Neural progenitor cell (in vitro differentiated cells): ENCODE results near the gene SLC7A6. TPM values are rescaled to one million over a fixed set of nuclear protein-coding genes. Genes with fewer than 3 reads are reported as not detected.
A peak's percentile ranks its signal among the peaks of the same experiment; 100 is the strongest.

ENCODE experiments used
- DNase-seq: peaks from one replicate; pipeline ENCODE4 v3.0.0-alpha.2; 2016; ENCODE audit warnings: low spot score
- H2AFZ ChIP-seq: fragments of 200-600 bp; sonication (generic); replicated peaks from 2 replicates; pipeline ENCODE4 v1.6.1; 2016; ENCODE audit warnings: antibody characterized with exemption
- H3F3A ChIP-seq: fragments of 200-600 bp; sonication (generic); 2 replicates; pipeline ENCODE4 v1.6.1; 2016; ENCODE audit warnings: antibody characterized with exemption, low read depth
- H3K27ac ChIP-seq: fragments of 200-600 bp; sonication (generic); 2 replicates; pipeline ENCODE4 v1.5.1; 2016; ENCODE audit warnings: mild to moderate bottlenecking
- H3K27me3 ChIP-seq: fragments of 200-600 bp; sonication (generic); 2 replicates; pipeline ENCODE4 v1.6.1; 2016; ENCODE audit warnings: mild to moderate bottlenecking, moderate library complexity
- H3K36me3 ChIP-seq: fragments of 200-600 bp; sonication (generic); 2 replicates; pipeline ENCODE4 v1.5.1; 2016
- H3K4me1 ChIP-seq: fragments of 200-600 bp; sonication (generic); 2 replicates; pipeline ENCODE4 v1.6.1; 2016; ENCODE audit warnings: mixed run types
- H3K4me2 ChIP-seq: fragments of 200-600 bp; sonication (generic); 2 replicates; pipeline ENCODE4 v1.6.1; 2016
- H3K4me3 ChIP-seq: fragments of 200-600 bp; sonication (generic); 2 replicates; pipeline ENCODE4 v1.5.1; 2016
- H3K79me2 ChIP-seq: fragments of 200-600 bp; sonication (generic); 2 replicates; pipeline ENCODE4 v1.6.1; 2016; ENCODE audit warnings: low read depth
- H3K9ac ChIP-seq: fragments of 200-600 bp; sonication (generic); 2 replicates; pipeline ENCODE4 v1.6.1; 2016
- H3K9me3 ChIP-seq: fragments of 200-600 bp; sonication (generic); 2 replicates; pipeline ENCODE4 v1.5.1; 2016; ENCODE audit warnings: low read depth
- H4K20me1 ChIP-seq: fragments of 200-600 bp; sonication (generic); 2 replicates; pipeline ENCODE4 v1.6.1; 2016; ENCODE audit warnings: low read depth
- H3K27ac Mint-ChIP-seq: 3 replicates; pipeline ENCODE4 v1.8.0; 2021; ENCODE audit warnings: mixed read lengths
- H3K27me3 Mint-ChIP-seq: 2 replicates; pipeline ENCODE4 v1.8.0; 2022; ENCODE audit warnings: low read depth, mild to moderate bottlenecking, inconsistent platforms, moderate library complexity, mixed read lengths; ENCODE audit not compliant: insufficient read depth
- H3K36me3 Mint-ChIP-seq: 3 replicates; pipeline ENCODE4 v1.8.0; 2021; ENCODE audit warnings: mixed read lengths
- H3K4me1 Mint-ChIP-seq: 3 replicates; pipeline ENCODE4 v1.8.0; 2021; ENCODE audit warnings: mixed read lengths
- H3K4me3 Mint-ChIP-seq: 3 replicates; pipeline ENCODE4 v1.8.0; 2021; ENCODE audit warnings: mild to moderate bottlenecking, moderate library complexity, mixed read lengths
- H3K9me3 Mint-ChIP-seq: 3 replicates; pipeline ENCODE4 v1.8.0; 2020; ENCODE audit warnings: mixed read lengths
- EZH2 ChIP-seq: fragments of 200-600 bp; sonication (generic); IDR thresholded peaks from 2 replicates; pipeline ENCODE4 v1.6.1; 2017; ENCODE audit warnings: antibody characterized with exemption, mild to moderate bottlenecking, moderate library complexity
- EZH2phosphoT487 ChIP-seq: fragments of 200-600 bp; sonication (generic); IDR thresholded peaks from 2 replicates; pipeline ENCODE4 v1.6.1; 2017; ENCODE audit warnings: antibody characterized with exemption
- total RNA-seq: library from RNA; depleted of rRNA; stranded (reverse); fragments of >200 nt; gene quantifications from 2 replicates; pipeline ENCODE4 v1.2.3, GENCODE V29; 2015; ENCODE audit warnings: low replicate concordance
- TF ChIP-seq, protein P1 (sequence below): fragments of 200-600 bp; sonication (generic); IDR thresholded peaks from 2 replicates; pipeline ENCODE4 v1.5.1; 2017; ENCODE audit warnings: antibody characterized with exemption, mild to moderate bottlenecking

Gene SLC7A6
- total RNA-seq, 1 donor from 2014 or later = 5.6 TPM

DNA sequence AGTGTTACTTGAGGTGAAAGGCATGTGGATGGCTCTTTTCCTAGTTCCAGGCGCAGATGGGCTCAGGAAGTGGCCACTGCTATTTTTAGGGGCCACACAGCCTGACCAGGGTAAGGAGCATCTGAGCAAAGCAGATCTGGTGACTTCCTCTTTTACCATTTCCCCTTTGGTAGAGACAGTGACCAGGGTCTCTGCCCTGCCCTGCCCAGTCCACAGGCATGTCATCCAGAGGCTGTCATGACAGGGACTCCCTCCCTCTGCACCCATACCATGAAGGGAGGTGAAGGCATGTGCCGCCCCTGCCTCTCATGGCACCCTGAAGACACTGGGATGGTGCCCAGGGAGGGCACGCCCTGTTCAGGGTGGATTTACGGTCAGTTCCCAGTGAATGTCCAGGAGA lies 16.9 kb upstream of the SLC7A6 start:
- Mint-ChIP-seq H3K4me3 (peak overlapping the region; percentile 24), H3K36me3 (peaks cover 7% of the 10 kb centered on the region), H3K27ac (peak overlapping the region; percentile 42), H3K9me3 (no peaks in the 10 kb centered on the region), H3K4me1 (peaks cover 13% of the 10 kb centered on the region), H3K27me3 (peaks cover 16% of the 10 kb centered on the region)
- peaks cover 19% of the 10 kb centered on the region for H3K27me3 ChIP-seq
- H3K36me3 ChIP-seq = no peaks in the 10 kb centered on the region
- H3K4me3 ChIP-seq = no peak overlapping the region
- no peak overlapping the region for H3K4me2 ChIP-seq
- no peak overlapping the region for H3K27ac ChIP-seq
- peaks cover 4% of the 10 kb centered on the region for H3K4me1 ChIP-seq
- no peaks in the 10 kb centered on the region for H3K79me2 ChIP-seq
- H2AFZ ChIP-seq = no peak overlapping the region
- no peaks in the 10 kb centered on the region for H3K9me3 ChIP-seq
- no peak for TF ChIP-seq EZH2
- no peak for TF ChIP-seq EZH2phosphoT487
- TF ChIP-seq, protein P1, sequence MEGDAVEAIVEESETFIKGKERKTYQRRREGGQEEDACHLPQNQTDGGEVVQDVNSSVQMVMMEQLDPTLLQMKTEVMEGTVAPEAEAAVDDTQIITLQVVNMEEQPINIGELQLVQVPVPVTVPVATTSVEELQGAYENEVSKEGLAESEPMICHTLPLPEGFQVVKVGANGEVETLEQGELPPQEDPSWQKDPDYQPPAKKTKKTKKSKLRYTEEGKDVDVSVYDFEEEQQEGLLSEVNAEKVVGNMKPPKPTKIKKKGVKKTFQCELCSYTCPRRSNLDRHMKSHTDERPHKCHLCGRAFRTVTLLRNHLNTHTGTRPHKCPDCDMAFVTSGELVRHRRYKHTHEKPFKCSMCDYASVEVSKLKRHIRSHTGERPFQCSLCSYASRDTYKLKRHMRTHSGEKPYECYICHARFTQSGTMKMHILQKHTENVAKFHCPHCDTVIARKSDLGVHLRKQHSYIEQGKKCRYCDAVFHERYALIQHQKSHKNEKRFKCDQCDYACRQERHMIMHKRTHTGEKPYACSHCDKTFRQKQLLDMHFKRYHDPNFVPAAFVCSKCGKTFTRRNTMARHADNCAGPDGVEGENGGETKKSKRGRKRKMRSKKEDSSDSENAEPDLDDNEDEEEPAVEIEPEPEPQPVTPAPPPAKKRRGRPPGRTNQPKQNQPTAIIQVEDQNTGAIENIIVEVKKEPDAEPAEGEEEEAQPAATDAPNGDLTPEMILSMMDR = no peak
- H4K20me1 ChIP-seq = no peaks in the 10 kb centered on the region
- no peak overlapping the region for H3K9ac ChIP-seq
- DNase-seq = no peak
- H3F3A ChIP-seq = no peaks in the 10 kb centered on the region

GRCh38 chr16:68247932-68248331 lies 16.4 kb upstream of the SLC7A6 start:
- H3K4me3 Mint-ChIP-seq = peak overlapping the region; percentile 24
- no peaks in the 10 kb centered on the region for H3K9me3 Mint-ChIP-seq
- peaks cover 7% of the 10 kb centered on the region for H3K36me3 Mint-ChIP-seq
- Histone ChIP-seq H4K20me1 (no peaks in the 10 kb centered on the region), H3F3A (no peaks in the 10 kb centered on the region), H3K4me1 (peaks cover 4% of the 10 kb centered on the region), H3K79me2 (no peaks in the 10 kb centered on the region), H3K36me3 (no peaks in the 10 kb centered on the region), H3K9me3 (no peaks in the 10 kb centered on the region), H3K4me2 (no peak overlapping the region), H3K27ac (no peak overlapping the region), H3K27me3 (peaks cover 19% of the 10 kb centered on the region), H2AFZ (no peak overlapping the region), H3K4me3 (no peak overlapping the region), H3K9ac (no peak overlapping the region)
- H3K27ac Mint-ChIP-seq = no peak overlapping the region
- DNase-seq = no peak
- peaks cover 17% of the 10 kb centered on the region for H3K27me3 Mint-ChIP-seq
- H3K4me1 Mint-ChIP-seq = peaks cover 13% of the 10 kb centered on the region
- TF ChIP-seq, protein P1 = no peak
- TF ChIP-seq EZH2 (no peak), EZH2phosphoT487 (no peak)

GRCh38 chr16:68249371-68249770 lies 15.0 kb upstream of the SLC7A6 start:
- no peaks in the 10 kb centered on the region for H3K9me3 ChIP-seq
- Mint-ChIP-seq H3K36me3 (peaks cover 7% of the 10 kb centered on the region), H3K27me3 (peaks cover 15% of the 10 kb centered on the region), H3K27ac (no peak overlapping the region), H3K9me3 (no peaks in the 10 kb centered on the region), H3K4me3 (no peak overlapping the region), H3K4me1 (peaks cover 13% of the 10 kb centered on the region)
- H3K36me3 ChIP-seq = no peaks in the 10 kb centered on the region
- H3K4me1 ChIP-seq = peaks cover 4% of the 10 kb centered on the region
- TF ChIP-seq, protein P1 = no peak
- TF ChIP-seq EZH2 (no peak), EZH2phosphoT487 (no peak)
- no peaks in the 10 kb centered on the region for H3K79me2 ChIP-seq
- H3K27ac ChIP-seq = no peak overlapping the region
- H3K4me2 ChIP-seq = no peak overlapping the region
- no peak overlapping the region for H3K9ac ChIP-seq
- H4K20me1 ChIP-seq = no peaks in the 10 kb centered on the region
- H2AFZ ChIP-seq = no peak overlapping the region
- peaks cover 10% of the 10 kb centered on the region for H3K27me3 ChIP-seq
- no peak for DNase-seq
- no peak overlapping the region for H3K4me3 ChIP-seq
- no peaks in the 10 kb centered on the region for H3F3A ChIP-seq
